Amniotic stem cell (primary cell): Measurements from ENCODE around the gene TPO.
"Not testable (repeated sequence)": the region's sequence is repeated elsewhere in the genome, so short reads cannot be mapped to it uniquely, and the experiment has no call there.

Source experiments
- DNase-seq: peaks from one replicate; lab custom pipeline; 2025; lab: John Stamatoyannopoulos, UW

Gene TPO

GRCh38 chr2:1556776-1557466, 143.7 kb downstream of the TPO start:
- DNase-seq, result no peak

- no peak for DNase-seq
These were observed 144.2 kb downstream of the TPO start for GRCh38 chr2:1557467-1557820.

- DNase-seq, result no peak
These were observed 146.4 kb downstream of the TPO start for GRCh38 chr2:1559589-1560175.

GRCh38 chr2:1561259-1561658, 148.0 kb downstream of the TPO start:
- no peak for DNase-seq

GRCh38 chr2:1561811-1562421, 148.7 kb downstream of the TPO start:
- DNase-seq, result no peak

GRCh38 chr2:1563084-1563857, 150.0 kb downstream of the TPO start:
- DNase-seq, result no peak

- DNase-seq, result no peak
These were observed 151.0 kb downstream of the TPO start for GRCh38 chr2:1563943-1564891.

- DNase-seq, result no peak
These were observed 154.5 kb downstream of the TPO start for GRCh38 chr2:1567556-1568344.

GRCh38 chr2:1568345-1568668, 155.0 kb downstream of the TPO start:
- DNase-seq, result not testable (repeated sequence)

- no peak for DNase-seq
These were observed 156.7 kb downstream of the TPO start for GRCh38 chr2:1569879-1570450.

GRCh38 chr2:1571477-1572417, 158.5 kb downstream of the TPO start:
- DNase-seq, result no peak

GRCh38 chr2:1572638-1573037, 159.4 kb downstream of the TPO start:
- DNase-seq, result no peak

GRCh38 chr2:1577846-1578245, 164.6 kb downstream of the TPO start:
- DNase-seq, result no peak

- DNase-seq, result not testable (repeated sequence)
These were observed 168.1 kb downstream of the TPO start for GRCh38 chr2:1581257-1581964.

GRCh38 chr2:1581965-1582625, 168.8 kb downstream of the TPO start:
- no peak for DNase-seq

- no peak for DNase-seq
These were observed 169.7 kb downstream of the TPO start for GRCh38 chr2:1582891-1583341.

- no peak for DNase-seq
These were observed 170.8 kb downstream of the TPO start for GRCh38 chr2:1584051-1584531.
